DOHH2 (cell line): ENCODE results near the gene PDE6G.

ENCODE experiments used
- H3F3A ChIP-seq: fragments of 200-600 bp; sonication (generic), shearing (Covaris generic); 2 replicates; pipeline ENCODE4 v1.6.0; 2016; ENCODE audit warnings: antibody characterized with exemption, mild to moderate bottlenecking; ENCODE audit not compliant: control insufficient read depth, insufficient read depth
- H3K27ac ChIP-seq: fragments of 200-600 bp; sonication (generic); 2 replicates; pipeline ENCODE4 v1.5.1; 2014; ENCODE audit warnings: low read depth, mild to moderate bottlenecking, low read length, moderate library complexity
- H3K27me3 ChIP-seq: fragments of 200-600 bp; sonication (generic); 2 replicates; pipeline ENCODE4 v1.6.1; 2014; ENCODE audit warnings: mild to moderate bottlenecking, low read length, mixed read lengths; ENCODE audit not compliant: control insufficient read depth
- H3K36me3 ChIP-seq: fragments of 200-600 bp; sonication (generic); 2 replicates; pipeline ENCODE4 v1.6.1; 2014; ENCODE audit warnings: mild to moderate bottlenecking, low read length, moderate library complexity, mixed read lengths; ENCODE audit not compliant: control insufficient read depth
- H3K4me1 ChIP-seq: fragments of 200-600 bp; sonication (generic); 2 replicates; pipeline ENCODE4 v1.6.1; 2014; ENCODE audit warnings: mild to moderate bottlenecking, low read length, mixed read lengths; ENCODE audit not compliant: control insufficient read depth
- H3K4me2 ChIP-seq: fragments of 200-600 bp; sonication (generic); 2 replicates; pipeline ENCODE4 v1.6.0; 2014; ENCODE audit warnings: mild to moderate bottlenecking, low read length, moderate library complexity
- H3K4me3 ChIP-seq: fragments of 200-600 bp; sonication (generic); 2 replicates; pipeline ENCODE4 v1.5.1; 2014; ENCODE audit warnings: mild to moderate bottlenecking, low read length, mixed read lengths
- H3K79me2 ChIP-seq: fragments of 200-600 bp; sonication (generic); 2 replicates; pipeline ENCODE4 v1.6.1; 2014; ENCODE audit warnings: mild to moderate bottlenecking, low read length, mixed read lengths; ENCODE audit not compliant: control insufficient read depth
- H3K9me2 ChIP-seq: fragments of 200-600 bp; sonication (generic); replicated peaks from 2 replicates; pipeline ENCODE4 v1.6.1; 2014; ENCODE audit warnings: mild to moderate bottlenecking, low read length, mixed read lengths; ENCODE audit not compliant: control insufficient read depth
- H3K9me3 ChIP-seq: fragments of 200-600 bp; sonication (generic); 2 replicates; pipeline ENCODE4 v1.6.1; 2014; ENCODE audit warnings: antibody characterized with exemption, low read length, mixed read lengths; ENCODE audit not compliant: control insufficient read depth, insufficient read depth
- H4K20me1 ChIP-seq: fragments of 200-600 bp; sonication (generic); 2 replicates; pipeline ENCODE4 v1.6.0; 2014; ENCODE audit warnings: low read depth, mild to moderate bottlenecking, antibody characterized with exemption, low read length, moderate library complexity; ENCODE audit not compliant: control insufficient read depth, insufficient read depth
- CTCF ChIP-seq: fragments of 200-600 bp; sonication (generic); IDR thresholded peaks from one replicate; pipeline ENCODE4 v1.5.1; 2014; ENCODE audit warnings: antibody characterized with exemption, mild to moderate bottlenecking, low read depth, low read length; ENCODE audit not compliant: poor library complexity, severe bottlenecking
- EZH2phosphoT487 ChIP-seq: fragments of 200-600 bp; sonication (generic); IDR thresholded peaks from 2 replicates; pipeline ENCODE4 v1.6.1; 2017; ENCODE audit warnings: borderline replicate concordance, mild to moderate bottlenecking, antibody characterized with exemption, low read length, moderate library complexity, mixed read lengths

Gene PDE6G

GRCh38 chr17:81636505-81637288 lies 19.6 kb downstream of the PDE6G start, which contains the start of the genes NPLOC4 and TSPAN10:
NPLOC4 (minus strand) TSS chr17:81637112; CDS start chr17:81636930, 182 bp downstream.
TSPAN10 (plus strand) TSS chr17:81637196; CDS start chr17:81642413, 5,217 bp downstream.
- H3K79me2 ChIP-seq, result peaks cover 51% of the 10 kb centered on the region
- no peak for TF ChIP-seq CTCF
- TF ChIP-seq EZH2phosphoT487, result no peak
- H4K20me1 ChIP-seq, result no peaks in the 10 kb centered on the region; the same call in 1 of the 2 replicates
- peaks cover 25% of the 10 kb centered on the region for H3K36me3 ChIP-seq
- peak within 1 kb of the TSS; percentile 89 for H3K4me2 ChIP-seq
- peaks cover 14% of the 10 kb centered on the region for H3F3A ChIP-seq
- no peaks in the 10 kb centered on the region for H3K27me3 ChIP-seq
- peak within 1 kb of the TSS; percentile 91 for H3K4me3 ChIP-seq
- H3K9me2 ChIP-seq, result no peaks in the 10 kb centered on the region
- H3K9me3 ChIP-seq, result no peaks in the 10 kb centered on the region
- H3K27ac ChIP-seq, result peak within 1 kb of the TSS; percentile 73
- peaks cover 36% of the 10 kb centered on the region for H3K4me1 ChIP-seq

GRCh38 chr17:81635973-81636504 lies 20.3 kb downstream of the PDE6G start:
- Histone ChIP-seq H3K36me3 (peaks cover 26% of the 10 kb centered on the region), H3K27me3 (no peaks in the 10 kb centered on the region), H3K4me1 (peaks cover 36% of the 10 kb centered on the region), H3K9me3 (no peaks in the 10 kb centered on the region), H4K20me1 (no peaks in the 10 kb centered on the region; the same call in 1 of the 2 replicates), H3K4me2 (peak overlapping the region; percentile 89), H3K27ac (peak overlapping the region; percentile 73), H3F3A (peaks cover 14% of the 10 kb centered on the region), H3K4me3 (peak overlapping the region; percentile 91), H3K9me2 (no peaks in the 10 kb centered on the region), H3K79me2 (peaks cover 55% of the 10 kb centered on the region)
- TF ChIP-seq CTCF (no peak), EZH2phosphoT487 (no peak)

- no peaks in the 10 kb centered on the region for H3K27me3 ChIP-seq
- H3F3A ChIP-seq, result peaks cover 14% of the 10 kb centered on the region
- TF ChIP-seq CTCF (no peak), EZH2phosphoT487 (no peak)
- H4K20me1 ChIP-seq, result no peaks in the 10 kb centered on the region; the same call in 1 of the 2 replicates
- peaks cover 59% of the 10 kb centered on the region for H3K79me2 ChIP-seq
- H3K27ac ChIP-seq, result peak overlapping the region; percentile 73
- peaks cover 28% of the 10 kb centered on the region for H3K36me3 ChIP-seq
- H3K9me2 ChIP-seq, result no peaks in the 10 kb centered on the region
- no peaks in the 10 kb centered on the region for H3K9me3 ChIP-seq
- H3K4me2 ChIP-seq, result peak overlapping the region; percentile 89
- peaks cover 39% of the 10 kb centered on the region for H3K4me1 ChIP-seq
- H3K4me3 ChIP-seq, result peak overlapping the region; percentile 91
Measured at GRCh38 chr17:81635431-81635830, 20.9 kb downstream of the PDE6G start.
